ENCODE data around the gene SLC29A3.

SLC29A3 gene

DNA sequence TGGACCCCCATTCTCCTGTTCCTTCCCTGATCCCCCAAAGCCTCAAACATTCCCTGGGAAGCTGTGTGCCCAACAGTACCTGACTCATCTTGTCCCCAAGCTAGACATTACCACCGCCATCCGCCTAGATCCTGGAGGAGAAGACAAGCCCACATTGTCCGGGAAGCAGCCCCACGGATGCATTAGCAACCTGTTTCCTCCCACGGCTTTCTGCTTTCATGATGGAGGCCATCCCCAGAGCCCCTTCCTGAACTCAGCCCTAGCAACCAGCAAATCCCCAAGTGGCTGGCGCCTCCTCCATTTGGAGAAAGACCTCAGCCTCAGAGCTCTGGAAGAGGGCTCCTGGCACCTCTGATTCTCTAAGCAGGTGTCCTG, 2.3 kb upstream of the SLC29A3 start:
- Histone ChIP-seq H3K4me1 (ENCODE audit: control insufficient read depth, low read depth, low read length) (peaks cover 2% of the 10 kb centered on the region), H4K8ac (ENCODE audit: low read depth, low read length) (no peak overlapping the region), H3K18ac (ENCODE audit: low read length) (no peak overlapping the region), H3K27me3 (ENCODE audit: insufficient read depth, low read length, poor library complexity) (no peaks in the 10 kb centered on the region), H2BK120ac (ENCODE audit: low read depth, low read length) (no peak overlapping the region), H4K5ac (ENCODE audit: low read length) (no peak overlapping the region), H3K79me2 (ENCODE audit: control insufficient read depth, insufficient read depth, low read length) (no peaks in the 10 kb centered on the region), H3K4me3 (ENCODE audit: low read length) (no peak overlapping the region), H3K23ac (ENCODE audit: low read length) (no peak overlapping the region), H3K4ac (ENCODE audit: low read depth, low read length) (no peak overlapping the region), H3K4me2 (ENCODE audit: low read length) (no peak overlapping the region), H2AK5ac (ENCODE audit: low read length) (no peak overlapping the region), H3K36me3 (ENCODE audit: control insufficient read depth, insufficient read depth, low read length) (no peaks in the 10 kb centered on the region), H3K79me1 (ENCODE audit: low read length) (no peaks in the 10 kb centered on the region), H3K27ac (ENCODE audit: low read depth, low read length) (no peak overlapping the region), H3K56ac (ENCODE audit: low read length) (no peak overlapping the region), H3K9ac (ENCODE audit: low read length) (no peak overlapping the region), H2BK15ac (replicated peaks; ENCODE audit: low read depth) (no peak overlapping the region), H2BK5ac (ENCODE audit: low read length) (no peak overlapping the region)
- DNase-seq, result no peak
- no CpG with 5 or more reads among the region's 6 CpGs for WGBS (ENCODE audit: extremely low coverage, insufficient coverage, low lambda C conversion rate)

DNA sequence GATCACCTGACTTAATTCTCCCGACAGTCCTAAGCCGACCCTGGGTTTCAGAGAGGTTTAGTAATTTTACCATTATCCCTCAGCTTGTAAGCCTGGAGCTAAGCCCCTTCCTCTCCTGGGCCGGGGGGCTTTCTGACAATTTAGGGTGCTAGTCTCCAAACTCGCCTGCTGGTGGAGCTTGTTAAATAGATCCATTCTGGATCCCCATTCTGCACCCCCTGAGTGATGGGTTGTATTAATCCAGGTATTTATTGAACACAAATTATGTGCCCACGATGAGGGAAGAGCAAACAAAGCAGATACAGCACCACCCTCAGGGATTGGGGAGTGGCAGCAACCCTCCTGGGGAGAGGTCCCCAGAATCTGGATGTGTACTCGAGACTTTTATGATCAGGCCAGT, 1.3 kb upstream of the SLC29A3 start:
- no peaks in the 10 kb centered on the region for H3K79me2 ChIP-seq (ENCODE audit: control insufficient read depth, insufficient read depth, low read length)
- no peak overlapping the region for H2BK120ac ChIP-seq (ENCODE audit: low read depth, low read length)

DNA sequence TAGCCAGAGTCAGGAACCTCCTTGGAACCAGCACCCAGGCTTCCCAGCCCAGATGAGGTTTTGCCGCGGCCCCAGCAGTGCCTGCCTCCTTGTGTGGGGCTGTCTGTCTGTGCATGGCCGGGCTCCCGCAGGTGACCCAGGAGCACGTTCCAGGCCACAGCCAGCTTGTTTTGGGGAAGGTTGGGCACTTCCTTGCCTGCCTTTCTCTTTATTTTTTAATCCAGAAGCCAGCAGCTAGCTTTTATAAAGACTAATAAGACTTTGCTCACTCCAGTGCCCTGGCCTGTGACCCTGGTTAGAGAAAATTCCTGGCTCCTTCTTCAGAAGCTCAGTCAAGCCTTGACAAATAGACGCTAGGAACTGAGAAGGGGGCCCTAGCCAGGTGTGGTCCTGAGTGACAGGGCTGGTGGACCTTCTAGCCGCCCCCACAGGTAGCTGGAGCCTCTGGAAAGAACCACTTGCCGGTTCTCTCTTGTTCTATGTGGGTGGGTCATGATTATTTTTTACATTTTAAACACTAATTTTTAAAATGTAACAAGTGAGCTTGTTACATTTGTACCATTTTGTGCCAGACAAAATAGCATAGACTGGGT, 837 bp downstream of the SLC29A3 start:
- H3K56ac ChIP-seq (ENCODE audit: low read length), result peak overlapping the region; percentile 97
- H3K27me3 ChIP-seq (ENCODE audit: insufficient read depth, low read length, poor library complexity), result no peaks in the 10 kb centered on the region
- no peak for DNase-seq
- H3K9ac ChIP-seq (ENCODE audit: low read length), result peak overlapping the region; percentile 96
- H3K23ac ChIP-seq (ENCODE audit: low read length), result peak overlapping the region; percentile 85
- H3K4ac ChIP-seq (ENCODE audit: low read depth, low read length), result no peak overlapping the region
- no CpG with 5 or more reads among the region's 8 CpGs for WGBS (ENCODE audit: extremely low coverage, insufficient coverage, low lambda C conversion rate)
- no peak overlapping the region for H3K18ac ChIP-seq (ENCODE audit: low read length)
- no peak overlapping the region for H3K27ac ChIP-seq (ENCODE audit: low read depth, low read length)
- H4K8ac ChIP-seq (ENCODE audit: low read depth, low read length), result no peak overlapping the region
- H3K79me1 ChIP-seq (ENCODE audit: low read length), result no peaks in the 10 kb centered on the region
- peak overlapping the region; percentile 86 for H3K4me2 ChIP-seq (ENCODE audit: low read length)
- H2BK120ac ChIP-seq (ENCODE audit: low read depth, low read length), result no peak overlapping the region
- H3K4me3 ChIP-seq (ENCODE audit: low read length), result no peak overlapping the region
- no peak overlapping the region for H2BK15ac ChIP-seq (replicated peaks; ENCODE audit: low read depth)
- H3K79me2 ChIP-seq (ENCODE audit: control insufficient read depth, insufficient read depth, low read length), result no peaks in the 10 kb centered on the region
- peaks cover 1% of the 10 kb centered on the region for H3K36me3 ChIP-seq (ENCODE audit: control insufficient read depth, insufficient read depth, low read length)
- no peak overlapping the region for H2BK5ac ChIP-seq (ENCODE audit: low read length)
- H3K4me1 ChIP-seq (ENCODE audit: control insufficient read depth, low read depth, low read length), result no peaks in the 10 kb centered on the region
- H4K5ac ChIP-seq (ENCODE audit: low read length), result no peak overlapping the region
- H2AK5ac ChIP-seq (ENCODE audit: low read length), result no peak overlapping the region

More for the DNA sequence above, 1.3 kb upstream of the SLC29A3 start:
- Histone ChIP-seq H3K4me1 (ENCODE audit: control insufficient read depth, low read depth, low read length) (peaks cover 2% of the 10 kb centered on the region), H3K18ac (ENCODE audit: low read length) (no peak overlapping the region), H3K23ac (ENCODE audit: low read length) (no peak overlapping the region), H3K4me3 (ENCODE audit: low read length) (no peak overlapping the region), H3K4ac (ENCODE audit: low read depth, low read length) (no peak overlapping the region), H3K79me1 (ENCODE audit: low read length) (no peaks in the 10 kb centered on the region), H3K9ac (ENCODE audit: low read length) (no peak overlapping the region), H4K8ac (ENCODE audit: low read depth, low read length) (no peak overlapping the region), H2BK5ac (ENCODE audit: low read length) (no peak overlapping the region), H3K56ac (ENCODE audit: low read length) (no peak overlapping the region), H4K5ac (ENCODE audit: low read length) (no peak overlapping the region), H2AK5ac (ENCODE audit: low read length) (no peak overlapping the region), H2BK15ac (replicated peaks; ENCODE audit: low read depth) (no peak overlapping the region), H3K4me2 (ENCODE audit: low read length) (no peak overlapping the region), H3K36me3 (ENCODE audit: control insufficient read depth, insufficient read depth, low read length) (no peaks in the 10 kb centered on the region), H3K27me3 (ENCODE audit: insufficient read depth, low read length, poor library complexity) (no peaks in the 10 kb centered on the region), H3K27ac (ENCODE audit: low read depth, low read length) (no peak overlapping the region)
- no peak for DNase-seq
- WGBS (ENCODE audit: extremely low coverage, insufficient coverage, low lambda C conversion rate), result no CpG with 5 or more reads among the region's 6 CpGs

DNA sequence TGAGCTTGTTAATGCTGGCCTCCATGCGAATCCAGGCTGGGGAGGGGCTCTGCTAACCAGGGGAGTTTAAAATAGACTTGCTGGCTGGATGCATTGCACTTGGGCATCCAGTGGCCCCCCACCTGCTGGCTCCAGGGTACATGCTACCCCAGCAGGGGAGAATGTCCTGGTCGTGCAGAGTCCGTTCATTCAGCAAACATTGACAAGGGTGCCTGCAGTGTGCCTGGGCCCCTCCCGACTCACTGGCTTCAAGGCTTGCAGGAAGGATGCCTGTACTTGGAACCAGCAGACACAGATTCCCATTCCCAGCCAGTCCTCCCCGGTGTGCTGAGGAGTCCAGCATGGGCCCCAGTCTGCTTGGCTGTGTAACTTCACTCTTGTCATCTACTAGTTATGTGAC, 1.5 kb downstream of the SLC29A3 start:
- DNase-seq, result no peak
- Histone ChIP-seq H3K9ac (ENCODE audit: low read length) (no peak overlapping the region), H3K36me3 (ENCODE audit: control insufficient read depth, insufficient read depth, low read length) (peaks cover 1% of the 10 kb centered on the region), H3K4ac (ENCODE audit: low read depth, low read length) (no peak overlapping the region), H4K8ac (ENCODE audit: low read depth, low read length) (no peak overlapping the region), H3K27ac (ENCODE audit: low read depth, low read length) (no peak overlapping the region), H2BK15ac (replicated peaks; ENCODE audit: low read depth) (no peak overlapping the region), H2BK5ac (ENCODE audit: low read length) (no peak overlapping the region), H3K18ac (ENCODE audit: low read length) (no peak overlapping the region), H2BK120ac (ENCODE audit: low read depth, low read length) (no peak overlapping the region), H3K27me3 (ENCODE audit: insufficient read depth, low read length, poor library complexity) (no peaks in the 10 kb centered on the region), H3K4me1 (ENCODE audit: control insufficient read depth, low read depth, low read length) (no peaks in the 10 kb centered on the region), H3K79me1 (ENCODE audit: low read length) (no peaks in the 10 kb centered on the region), H3K56ac (ENCODE audit: low read length) (no peak overlapping the region), H3K23ac (ENCODE audit: low read length) (no peak overlapping the region), H3K4me2 (ENCODE audit: low read length) (no peak overlapping the region), H3K4me3 (ENCODE audit: low read length) (no peak overlapping the region), H2AK5ac (ENCODE audit: low read length) (no peak overlapping the region), H4K5ac (ENCODE audit: low read length) (no peak overlapping the region), H3K79me2 (ENCODE audit: control insufficient read depth, insufficient read depth, low read length) (no peaks in the 10 kb centered on the region)
- no CpG with 5 or more reads among the region's 5 CpGs for WGBS (ENCODE audit: extremely low coverage, insufficient coverage, low lambda C conversion rate)

DNA sequence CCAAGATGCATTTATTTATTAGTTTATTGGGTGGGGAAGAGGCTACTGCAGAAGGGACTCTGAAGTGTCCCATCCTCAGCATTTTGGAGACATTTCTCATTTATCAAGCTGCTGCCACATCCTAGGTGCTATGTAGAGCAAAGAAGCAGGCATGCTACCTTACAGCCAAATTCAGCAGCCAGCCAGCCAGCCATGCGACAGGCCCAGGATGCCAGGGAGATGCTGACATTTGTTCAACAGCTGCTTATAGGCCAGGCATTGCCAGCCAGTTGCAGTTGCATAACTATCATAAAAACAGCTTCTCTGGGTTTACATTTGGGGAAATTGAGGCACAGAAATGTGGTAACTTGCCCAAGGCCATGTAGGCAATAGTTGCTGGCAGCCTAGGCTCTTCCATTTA, 2.3 kb downstream of the SLC29A3 start:
- H3K27me3 ChIP-seq (ENCODE audit: insufficient read depth, low read length, poor library complexity), result no peaks in the 10 kb centered on the region
- peaks cover 1% of the 10 kb centered on the region for H3K36me3 ChIP-seq (ENCODE audit: control insufficient read depth, insufficient read depth, low read length)
- no peak overlapping the region for H3K18ac ChIP-seq (ENCODE audit: low read length)
- H2BK5ac ChIP-seq (ENCODE audit: low read length), result no peak overlapping the region
- H2AK5ac ChIP-seq (ENCODE audit: low read length), result no peak overlapping the region
- no peak overlapping the region for H3K4ac ChIP-seq (ENCODE audit: low read depth, low read length)
- no peak for DNase-seq
- H3K79me1 ChIP-seq (ENCODE audit: low read length), result no peaks in the 10 kb centered on the region
- H2BK15ac ChIP-seq (replicated peaks; ENCODE audit: low read depth), result no peak overlapping the region
- H3K23ac ChIP-seq (ENCODE audit: low read length), result no peak overlapping the region
- no peak overlapping the region for H4K8ac ChIP-seq (ENCODE audit: low read depth, low read length)
- no peak overlapping the region for H2BK120ac ChIP-seq (ENCODE audit: low read depth, low read length)
- H3K79me2 ChIP-seq (ENCODE audit: control insufficient read depth, insufficient read depth, low read length), result no peaks in the 10 kb centered on the region
- H4K5ac ChIP-seq (ENCODE audit: low read length), result no peak overlapping the region
- H3K9ac ChIP-seq (ENCODE audit: low read length), result no peak overlapping the region
- no peak overlapping the region for H3K4me2 ChIP-seq (ENCODE audit: low read length)
- no peaks in the 10 kb centered on the region for H3K4me1 ChIP-seq (ENCODE audit: control insufficient read depth, low read depth, low read length)
- H3K56ac ChIP-seq (ENCODE audit: low read length), result no peak overlapping the region
- no peak overlapping the region for H3K27ac ChIP-seq (ENCODE audit: low read depth, low read length)
- WGBS (ENCODE audit: extremely low coverage, insufficient coverage, low lambda C conversion rate), result no CpG with 5 or more reads among the region's 1 CpG
- no peak overlapping the region for H3K4me3 ChIP-seq (ENCODE audit: low read length)

DNA sequence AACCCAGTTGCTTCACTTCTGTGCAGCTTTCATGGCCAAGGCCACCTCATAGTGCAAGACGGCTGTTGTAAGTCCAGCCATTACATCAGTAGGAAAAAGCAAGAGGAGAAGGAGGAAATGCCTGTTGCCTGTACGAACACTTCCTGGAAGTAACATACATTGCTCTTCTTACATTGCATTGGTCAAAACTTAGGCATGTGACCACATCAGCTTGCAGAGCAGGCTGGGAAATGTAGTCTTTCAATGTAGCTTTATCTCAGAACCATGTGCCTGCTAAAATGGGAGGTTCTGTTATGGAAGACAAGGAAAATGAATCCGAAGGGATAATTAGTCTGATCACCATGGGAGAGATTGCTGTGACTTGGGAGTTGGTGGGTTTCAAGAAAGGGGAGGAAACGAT, 4.3 kb downstream of the SLC29A3 start:
- H3K9ac ChIP-seq (ENCODE audit: low read length), result no peak overlapping the region
- H3K27me3 ChIP-seq (ENCODE audit: insufficient read depth, low read length, poor library complexity), result no peaks in the 10 kb centered on the region
- H3K79me2 ChIP-seq (ENCODE audit: control insufficient read depth, insufficient read depth, low read length), result no peaks in the 10 kb centered on the region
- no peak overlapping the region for H3K56ac ChIP-seq (ENCODE audit: low read length)
- H3K36me3 ChIP-seq (ENCODE audit: control insufficient read depth, insufficient read depth, low read length), result peaks cover 1% of the 10 kb centered on the region
- no peak overlapping the region for H2AK5ac ChIP-seq (ENCODE audit: low read length)
- peak; percentile 75 for DNase-seq
- no peak overlapping the region for H4K8ac ChIP-seq (ENCODE audit: low read depth, low read length)
- no peak overlapping the region for H3K18ac ChIP-seq (ENCODE audit: low read length)
- no peak overlapping the region for H2BK15ac ChIP-seq (replicated peaks; ENCODE audit: low read depth)
- no peak overlapping the region for H3K27ac ChIP-seq (ENCODE audit: low read depth, low read length)
- no peak overlapping the region for H3K4ac ChIP-seq (ENCODE audit: low read depth, low read length)
- no peaks in the 10 kb centered on the region for H3K4me1 ChIP-seq (ENCODE audit: control insufficient read depth, low read depth, low read length)
- H2BK120ac ChIP-seq (ENCODE audit: low read depth, low read length), result no peak overlapping the region
- no peak overlapping the region for H3K4me3 ChIP-seq (ENCODE audit: low read length)
- no peak overlapping the region for H4K5ac ChIP-seq (ENCODE audit: low read length)
- no peak overlapping the region for H2BK5ac ChIP-seq (ENCODE audit: low read length)
- no peak overlapping the region for H3K23ac ChIP-seq (ENCODE audit: low read length)
- WGBS (ENCODE audit: extremely low coverage, insufficient coverage, low lambda C conversion rate), result no CpG with 5 or more reads among the region's 4 CpGs
- H3K4me2 ChIP-seq (ENCODE audit: low read length), result no peak overlapping the region
- no peaks in the 10 kb centered on the region for H3K79me1 ChIP-seq (ENCODE audit: low read length)

All from mesendoderm (in vitro differentiated cells).